GM21390 (cell line): Measurements from ENCODE around the gene ZNF679.
"Not testable (repeated sequence)": the region's sequence is repeated elsewhere in the genome, so short reads cannot be mapped to it uniquely, and the experiment has no call there.

Experiments used
- ATAC-seq: cut with Tn5 transposase; IDR thresholded peaks from one replicate; pipeline ENCODE4 v1.9.1; 2021; ENCODE audit not compliant: unreplicated experiment

ZNF679 gene

GRCh38 chr7:64308016-64308270 lies 79.7 kb downstream of the ZNF679 start:
- ATAC-seq: no peak

- no peak for ATAC-seq
Observed at GRCh38 chr7:64310426-64310825, 82.2 kb downstream of the ZNF679 start.

GRCh38 chr7:64312826-64313225 lies 84.6 kb downstream of the ZNF679 start:
- ATAC-seq: no peak

- peak; percentile 100 for ATAC-seq
Observed at GRCh38 chr7:64313740-64314491, 85.6 kb downstream of the ZNF679 start, which contains the start of gene ZNF736. TSS of gene ZNF736 (plus strand) at chr7:64313961. CDS start at chr7:64314151, 190 bp downstream.

GRCh38 chr7:64314566-64314965 lies 86.3 kb downstream of the ZNF679 start:
- no peak for ATAC-seq

- ATAC-seq: not testable (repeated sequence)
Observed at GRCh38 chr7:64316031-64316742, 87.9 kb downstream of the ZNF679 start.
